BJ (cell line): ENCODE results near the gene SF3B1. TPM values are rescaled to one million over a fixed set of nuclear protein-coding genes. Genes with fewer than 3 reads are reported as not detected.

Experiments used
- CTCF ChIA-PET: fragments of 350-600 bp; formaldehyde crosslinking; extraction: SDS; loops from one replicate; lab custom pipeline; 2021; ENCODE audit warnings: antibody characterized with exemption, inconsistent platforms; lab: Yijun Ruan, JAX
- POLR2A ChIA-PET: fragments of 300-600 bp; sonication (Branson Sonifier 250); formaldehyde crosslinking; extraction: SDS; loops from one replicate; lab custom pipeline; 2021; ENCODE audit warnings: antibody characterized with exemption; lab: Charles Lee
- DNase-seq: peaks from one replicate; pipeline ENCODE4 v3.0.0-alpha.2; 2011; ENCODE audit warnings: low read depth
- H3K27me3 ChIP-seq: 2 replicates; pipeline ENCODE4 v1.6.0; 2011; ENCODE audit warnings: low read length; ENCODE audit not compliant: control insufficient read depth, insufficient read depth
- H3K36me3 ChIP-seq: 2 replicates; pipeline ENCODE4 v1.5.1; 2011; ENCODE audit warnings: low read length; ENCODE audit not compliant: control insufficient read depth, insufficient read depth
- H3K4me3 ChIP-seq: 2 replicates; pipeline ENCODE4 v1.5.1; 2011; ENCODE audit warnings: low read depth, mild to moderate bottlenecking, control low read depth, low read length
- polyA plus RNA-seq: library from polyadenylated mRNA; depleted of rRNA; stranded (reverse); fragments of >200 nt; gene quantifications from 2 replicates; pipeline ENCODE4 v1.2.3, GENCODE V29; 2011
- TF ChIP-seq, protein P1 (sequence below): IDR thresholded peaks from 2 replicates; pipeline ENCODE4 v1.5.1; 2011; ENCODE audit warnings: low read depth, mild to moderate bottlenecking, control low read depth, inconsistent platforms, low read length, moderate library complexity; ENCODE audit not compliant: insufficient read depth

The SF3B1 gene
- polyA plus RNA-seq, 1 experiment: 187 TPM

DNA sequence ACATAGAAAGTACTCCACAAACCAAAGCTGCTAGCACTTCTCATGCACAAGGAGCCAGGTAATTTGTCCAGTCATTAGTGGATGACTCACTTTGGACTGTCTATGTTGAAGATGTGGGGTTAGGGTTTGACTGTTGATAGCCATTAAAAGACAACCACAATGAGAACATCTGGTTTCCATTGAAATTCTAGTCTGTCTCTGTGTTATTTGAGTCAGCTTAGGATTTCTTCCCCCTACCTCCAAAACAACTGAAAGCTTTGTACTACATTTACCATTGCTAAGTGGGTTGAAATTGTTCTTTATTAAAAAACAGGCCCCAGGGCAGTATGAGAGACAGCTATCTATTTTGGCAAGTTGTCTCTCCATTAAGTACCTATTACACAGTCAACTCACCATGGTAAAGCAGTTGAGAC lies 74.1 kb downstream of the SF3B1 start:
- ChIA-PET POLR2A (interaction anchor here (0.5 kb wide), 1 partner anchor 14 kb away, joined by 3 read pairs; no protein-coding TSS in a partner anchor), CTCF (interaction anchor here (0.9 kb wide), 1 partner anchor 169 kb away, joined by 4 read pairs; no protein-coding TSS in a partner anchor)
- Histone ChIP-seq H3K4me3 (no peak overlapping the region), H3K27me3 (no peaks in the 10 kb centered on the region; the same call in none of the 2 replicates), H3K36me3 (no peaks in the 10 kb centered on the region)
- DNase-seq: peak; percentile 81
- TF ChIP-seq, protein P1, sequence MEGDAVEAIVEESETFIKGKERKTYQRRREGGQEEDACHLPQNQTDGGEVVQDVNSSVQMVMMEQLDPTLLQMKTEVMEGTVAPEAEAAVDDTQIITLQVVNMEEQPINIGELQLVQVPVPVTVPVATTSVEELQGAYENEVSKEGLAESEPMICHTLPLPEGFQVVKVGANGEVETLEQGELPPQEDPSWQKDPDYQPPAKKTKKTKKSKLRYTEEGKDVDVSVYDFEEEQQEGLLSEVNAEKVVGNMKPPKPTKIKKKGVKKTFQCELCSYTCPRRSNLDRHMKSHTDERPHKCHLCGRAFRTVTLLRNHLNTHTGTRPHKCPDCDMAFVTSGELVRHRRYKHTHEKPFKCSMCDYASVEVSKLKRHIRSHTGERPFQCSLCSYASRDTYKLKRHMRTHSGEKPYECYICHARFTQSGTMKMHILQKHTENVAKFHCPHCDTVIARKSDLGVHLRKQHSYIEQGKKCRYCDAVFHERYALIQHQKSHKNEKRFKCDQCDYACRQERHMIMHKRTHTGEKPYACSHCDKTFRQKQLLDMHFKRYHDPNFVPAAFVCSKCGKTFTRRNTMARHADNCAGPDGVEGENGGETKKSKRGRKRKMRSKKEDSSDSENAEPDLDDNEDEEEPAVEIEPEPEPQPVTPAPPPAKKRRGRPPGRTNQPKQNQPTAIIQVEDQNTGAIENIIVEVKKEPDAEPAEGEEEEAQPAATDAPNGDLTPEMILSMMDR: no peak

DNA sequence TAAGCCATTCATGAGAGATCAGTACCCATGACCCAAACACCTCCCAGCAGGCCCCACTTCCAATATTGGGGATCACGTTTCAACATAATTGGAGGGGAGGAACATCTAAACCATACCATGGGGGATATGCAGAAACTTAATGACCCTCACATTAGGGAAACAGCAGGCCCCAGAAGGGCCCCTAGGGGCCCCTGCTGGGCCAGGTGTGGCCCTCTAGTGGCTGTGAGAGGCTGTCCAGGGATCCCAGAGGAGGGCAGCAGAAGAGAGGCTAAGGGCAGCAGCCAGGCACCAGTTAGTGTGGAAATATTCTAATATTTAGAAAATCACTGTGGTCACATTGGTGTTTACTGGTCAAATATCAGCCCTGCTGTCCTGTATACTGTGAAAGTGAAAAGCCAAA lies 75.0 kb downstream of the SF3B1 start:
- H3K4me3 ChIP-seq: no peak overlapping the region
- no peaks in the 10 kb centered on the region; the same call in none of the 2 replicates for H3K27me3 ChIP-seq
- TF ChIP-seq, protein P1: no peak
- no peaks in the 10 kb centered on the region for H3K36me3 ChIP-seq
- CTCF ChIA-PET: interaction anchor here (0.8 to 1.0 kb wide), 2 partner anchors 261 to 538 kb away, joined by 3 read pairs; no protein-coding TSS in a partner anchor
- no peak for DNase-seq
- POLR2A ChIA-PET: no interaction called here

DNA sequence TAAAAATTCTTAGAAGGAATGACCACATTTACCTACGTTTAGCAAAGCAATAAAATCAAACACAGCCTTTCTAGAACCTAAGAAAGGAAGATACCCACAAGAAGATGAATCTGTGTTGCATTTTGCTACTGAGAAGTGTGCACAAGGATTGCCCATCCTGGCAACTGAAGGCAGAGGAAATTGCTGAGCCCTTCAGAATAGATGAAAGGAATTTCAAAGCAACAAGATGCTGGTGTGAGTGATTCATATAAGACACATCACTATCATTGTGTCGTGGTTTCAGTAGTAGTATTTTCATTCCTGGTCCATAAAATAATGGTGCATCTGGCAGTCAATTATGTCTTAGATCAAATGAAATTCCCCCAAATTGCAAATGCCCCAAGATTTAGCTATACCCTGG lies 75.9 kb downstream of the SF3B1 start:
- no peak overlapping the region for H3K4me3 ChIP-seq
- H3K36me3 ChIP-seq: no peaks in the 10 kb centered on the region
- no peaks in the 10 kb centered on the region; the same call in none of the 2 replicates for H3K27me3 ChIP-seq
- ChIA-PET POLR2A (no interaction called here), CTCF (interaction anchor here (0.8 to 1.5 kb wide), 4 partner anchors 20 to 537 kb away, joined by 3 to 4 read pairs (median 4); no protein-coding TSS in a partner anchor)
- DNase-seq: no peak
- TF ChIP-seq, protein P1: no peak

DNA sequence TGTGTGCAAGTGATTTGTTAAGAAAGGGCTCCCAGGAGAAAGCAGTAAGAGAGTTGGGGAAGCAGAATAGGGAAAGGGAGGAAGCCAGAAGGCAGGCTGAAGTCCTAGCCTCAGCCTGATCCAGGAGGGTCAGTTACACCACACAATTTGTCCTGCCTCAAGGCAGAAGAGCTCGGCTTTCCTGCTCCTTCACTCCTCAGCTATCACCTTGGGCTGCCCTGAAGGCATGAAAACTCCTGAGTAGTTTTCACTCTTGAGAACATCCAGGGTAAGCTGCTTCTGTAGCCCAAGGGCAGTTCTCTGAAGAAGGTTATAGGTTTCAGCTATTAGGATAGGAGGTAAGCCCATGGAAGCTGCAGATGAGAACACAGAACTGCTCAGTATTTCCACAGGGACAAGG lies 76.8 kb downstream of the SF3B1 start:
- Histone ChIP-seq H3K4me3 (no peak overlapping the region), H3K27me3 (no peaks in the 10 kb centered on the region; the same call in none of the 2 replicates), H3K36me3 (no peaks in the 10 kb centered on the region)
- CTCF ChIA-PET: interaction anchor here (1.5 kb wide), 1 partner anchor 245 kb away, joined by 4 read pairs; no protein-coding TSS in a partner anchor
- POLR2A ChIA-PET: no interaction called here
- TF ChIP-seq, protein P1: no peak
- DNase-seq: no peak

DNA sequence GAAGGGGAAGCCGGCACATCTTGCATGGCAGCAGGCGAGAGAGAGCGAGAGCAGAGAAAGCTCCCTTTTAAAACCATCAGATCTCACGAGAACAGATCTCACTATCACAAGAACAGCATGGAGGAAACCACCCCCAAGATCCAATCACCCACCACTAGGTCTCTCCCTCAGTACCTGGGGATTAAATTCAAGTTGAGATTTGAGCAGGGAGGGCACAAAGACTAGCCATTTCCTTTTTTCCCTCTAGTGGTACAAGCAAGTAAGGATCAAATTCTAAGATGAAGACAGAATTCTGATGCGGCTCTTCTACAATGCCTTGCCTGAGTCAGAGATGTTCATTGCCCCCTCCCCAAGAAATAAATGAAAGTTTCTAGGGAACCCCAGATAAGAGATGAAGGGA lies 78.7 kb downstream of the SF3B1 start:
- no peak overlapping the region for H3K4me3 ChIP-seq
- DNase-seq: no peak
- CTCF ChIA-PET: interaction anchor here (1.1 kb wide), 1 partner anchor 242 kb away, joined by 5 read pairs; no protein-coding TSS in a partner anchor
- TF ChIP-seq, protein P1: peak; percentile 44
- POLR2A ChIA-PET: no interaction called here
- no peaks in the 10 kb centered on the region for H3K36me3 ChIP-seq
- H3K27me3 ChIP-seq: no peaks in the 10 kb centered on the region; the same call in none of the 2 replicates
